ENCODE measurements around the gene ENOX2.

The ENOX2 gene

DNA sequence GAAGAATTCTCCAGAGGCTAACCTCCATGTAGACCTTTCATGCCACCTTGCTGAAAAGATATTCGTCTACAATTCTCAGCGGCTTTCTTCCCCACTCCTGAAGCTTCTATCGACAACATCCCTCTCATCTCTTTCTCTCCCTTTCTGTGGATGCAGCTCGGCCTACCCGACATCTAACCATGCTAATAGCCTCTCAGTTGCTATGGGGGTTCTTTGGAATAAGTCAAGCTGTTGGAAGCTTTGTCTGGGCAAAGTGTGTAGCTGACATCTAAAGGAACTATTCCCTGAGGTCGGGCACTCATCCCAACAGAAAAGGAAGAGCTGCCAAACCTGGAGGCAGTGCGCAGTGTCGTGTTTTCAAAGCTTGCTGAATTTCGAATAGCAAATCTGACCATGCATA lies 309.1 kb downstream of the ENOX2 start:
- peak in 2 of 42 donors; percentile 7 to 39 for DNase-seq

DNA sequence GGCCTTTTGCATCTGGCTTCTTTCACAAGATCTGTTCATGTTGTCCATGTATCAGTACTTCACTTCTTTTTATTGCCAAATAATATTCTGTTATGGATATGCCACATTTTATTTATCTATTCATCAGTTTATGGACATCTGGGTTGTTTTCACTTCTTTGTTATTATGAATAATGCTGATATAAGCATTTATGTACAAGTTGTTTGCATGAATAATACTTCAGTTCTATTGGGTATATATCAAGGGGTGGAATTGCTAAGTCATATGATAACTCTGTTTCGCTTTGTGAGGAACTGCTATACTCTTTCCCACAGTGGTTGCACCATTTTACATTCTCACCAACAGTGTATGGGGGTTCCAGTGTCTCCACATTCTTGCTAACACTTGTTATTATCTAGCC lies 310.8 kb downstream of the ENOX2 start:
- intact Hi-C loops (cut with DNase I) = no loop called here
- DNase-seq = no peak

More for the DNA sequence above, 309.1 kb downstream of the ENOX2 start:
- intact Hi-C loops (cut with DNase I) = no loop called here

DNA sequence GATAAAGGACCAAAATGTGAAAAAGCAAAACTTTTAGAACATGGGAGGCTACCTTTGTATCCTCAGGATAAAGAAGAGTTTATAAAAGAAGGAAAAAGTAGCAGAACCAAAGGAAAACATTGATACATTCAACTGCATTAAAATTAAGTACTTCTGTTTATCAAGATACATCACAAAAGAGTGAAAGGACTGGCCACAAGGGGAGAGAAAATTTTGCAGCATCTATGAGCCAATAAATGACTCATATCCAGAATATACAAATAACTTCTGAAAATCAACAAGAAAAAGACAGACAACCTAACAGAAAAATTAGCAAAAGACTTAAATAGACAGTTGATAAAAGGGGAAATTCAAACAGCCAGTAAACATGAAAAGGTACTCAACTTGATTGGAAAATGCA lies 324.1 kb downstream of the ENOX2 start:
- intact Hi-C loops (cut with DNase I) = no loop called here
- no peak for DNase-seq

DNA sequence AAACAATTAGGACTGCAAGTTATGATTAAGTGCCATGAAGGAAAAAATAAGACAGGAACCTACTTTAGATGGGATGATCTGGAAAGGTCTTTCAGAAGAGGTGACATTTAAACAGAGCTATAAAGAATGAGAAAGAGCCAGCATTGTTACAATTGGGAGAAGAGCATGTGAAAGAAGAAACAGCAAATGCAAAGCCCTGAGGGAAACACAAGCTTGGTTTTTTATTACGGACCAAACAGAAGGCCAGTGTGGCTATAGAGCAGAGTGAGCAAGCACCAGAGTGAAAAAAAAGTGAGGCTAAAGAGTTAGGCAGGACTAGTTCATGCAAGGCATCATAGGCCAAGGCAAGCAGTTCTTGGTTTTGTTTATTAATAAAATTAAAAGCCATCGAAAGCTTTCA lies 325.6 kb downstream of the ENOX2 start:
- DNase-seq = no peak
- intact Hi-C loops (cut with DNase I) = no loop called here

DNA sequence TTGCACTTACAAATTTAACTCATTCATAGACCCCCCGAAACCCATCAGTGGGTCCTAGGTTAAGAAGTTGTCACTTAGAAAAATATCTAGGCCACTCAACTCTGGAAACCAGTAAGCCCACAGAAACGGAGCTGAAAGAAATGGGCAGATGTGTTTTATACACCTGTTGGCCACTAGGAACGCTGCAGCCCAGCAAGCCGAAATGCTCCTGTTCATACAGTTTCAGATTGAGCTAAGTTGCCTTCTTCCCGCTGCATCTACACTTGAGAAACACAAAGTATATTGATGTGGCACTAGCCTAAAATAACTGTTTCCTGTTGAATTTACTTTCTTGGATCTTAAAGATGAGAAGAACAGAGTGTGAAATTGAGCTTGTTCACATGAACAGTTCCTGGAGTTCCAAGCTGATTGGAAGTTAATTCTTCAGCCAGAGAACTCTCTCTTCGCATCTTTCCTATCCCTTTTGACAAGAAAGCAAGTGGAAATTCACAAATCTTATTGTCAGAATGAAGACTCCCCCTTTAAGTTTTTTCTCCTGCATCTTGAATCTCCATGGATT lies 327.1 kb downstream of the ENOX2 start:
- intact Hi-C loops (cut with DNase I) = no loop called here
- DNase-seq = peak; percentile 11 to 80 (median 49)
